WTC11 (cell line): ENCODE data around the gene CLEC2L. TPM values are rescaled to one million over a fixed set of nuclear protein-coding genes. Genes with fewer than 3 reads are reported as not detected.

ENCODE experiments used
- ATAC-seq: fragments of 200-7000 bp; cut with Tn5 transposase; 2 replicates; pipeline ENCODE4 v1.10.0; 2021; ENCODE audit warnings: mild to moderate bottlenecking, moderate library complexity
- CTCF ChIA-PET: fragments of 300-600 bp; sonication (Branson Sonifier 250); formaldehyde crosslinking; loops from one replicate; lab custom pipeline; 2021; ENCODE audit warnings: antibody characterized with exemption; lab: Charles Lee
- POLR2A ChIA-PET: fragments of 350-600 bp; sonication (Branson Sonifier 250); formaldehyde crosslinking; loops from one replicate; lab custom pipeline; 2021; ENCODE audit warnings: antibody characterized with exemption; lab: Charles Lee
- DNase-seq: peaks from one replicate; pipeline ENCODE4 v3.0.0; 2021; ENCODE audit warnings: low spot score
- H3K27ac Mint-ChIP-seq: 2 replicates; pipeline ENCODE4 v1.8.0; 2021; ENCODE audit warnings: mixed read lengths
- H3K27me3 Mint-ChIP-seq: 2 replicates; pipeline ENCODE4 v1.8.0; 2021; ENCODE audit warnings: low read depth, mild to moderate bottlenecking, moderate library complexity, mixed read lengths
- H3K36me3 Mint-ChIP-seq: 2 replicates; pipeline ENCODE4 v1.8.0; 2021; ENCODE audit warnings: mixed read lengths
- H3K4me1 Mint-ChIP-seq: 2 replicates; pipeline ENCODE4 v1.8.0; 2022; ENCODE audit warnings: mixed read lengths
- H3K4me3 Mint-ChIP-seq: 2 replicates; pipeline ENCODE4 v1.8.0; 2021; ENCODE audit warnings: mild to moderate bottlenecking, moderate library complexity, mixed read lengths
- H3K9me3 Mint-ChIP-seq: 2 replicates; pipeline ENCODE4 v1.8.0; 2021; ENCODE audit warnings: mixed read lengths
- AR ChIP-seq: fragments of 250-450 bp; sonication (Bioruptor Pico); IDR thresholded peaks from 2 replicates; pipeline ENCODE4 v1.9.0; 2021; ENCODE audit warnings: mild to moderate bottlenecking
- ESRRA ChIP-seq: sonication (generic); formaldehyde crosslinking; IDR thresholded peaks from 2 replicates; pipeline ENCODE4 v1.8.1; 2022; ENCODE audit warnings: mild to moderate bottlenecking, missing genetic modification reagents, borderline replicate concordance
- ETV6 ChIP-seq: sonication (generic); formaldehyde crosslinking; IDR thresholded peaks from 2 replicates; pipeline ENCODE4 v1.8.1; 2022; ENCODE audit warnings: mild to moderate bottlenecking, missing genetic modification reagents
- GTF2I ChIP-seq: fragments of 250-450 bp; sonication (Bioruptor Pico); conservative IDR thresholded peaks from 2 replicates; pipeline ENCODE4 v1.4.0; 2021; ENCODE audit warnings: mild to moderate bottlenecking
- MXD4 ChIP-seq: fragments of 250-450 bp; sonication (Bioruptor Pico); IDR thresholded peaks from 2 replicates; pipeline ENCODE4 v1.8.0; 2021; ENCODE audit warnings: mild to moderate bottlenecking, moderate library complexity, borderline replicate concordance
- NFYB ChIP-seq: sonication (generic); formaldehyde crosslinking; conservative IDR thresholded peaks from 2 replicates; pipeline ENCODE4 v1.8.0; 2022; ENCODE audit warnings: low read depth, missing genetic modification reagents
- PRRX2 ChIP-seq: fragments of 250-450 bp; sonication (Bioruptor Pico); IDR thresholded peaks from 2 replicates; pipeline ENCODE4 v1.8.0; 2021; ENCODE audit warnings: mild to moderate bottlenecking
- RELA ChIP-seq: sonication (generic); formaldehyde crosslinking; IDR thresholded peaks from 2 replicates; pipeline ENCODE4 v1.8.1; 2022; ENCODE audit warnings: missing genetic modification reagents, mild to moderate bottlenecking, borderline replicate concordance
- STAT6 ChIP-seq: sonication (generic); formaldehyde crosslinking; conservative IDR thresholded peaks from 2 replicates; pipeline ENCODE4 v1.8.1; 2023; ENCODE audit warnings: mild to moderate bottlenecking, low read depth, missing genetic modification reagents, moderate library complexity
- ZNF263 ChIP-seq: sonication (generic); formaldehyde crosslinking; IDR thresholded peaks from 2 replicates; pipeline ENCODE4 v1.8.1; 2022; ENCODE audit warnings: low read depth, mild to moderate bottlenecking, moderate library complexity, missing genetic modification reagents
- ZNF281 ChIP-seq: sonication (generic); formaldehyde crosslinking; IDR thresholded peaks from 2 replicates; pipeline ENCODE4 v1.8.0; 2023; ENCODE audit warnings: mild to moderate bottlenecking, missing genetic modification reagents
- ZNF416 ChIP-seq: fragments of 250-450 bp; sonication (Bioruptor Pico); IDR thresholded peaks from 2 replicates; pipeline ENCODE4 v1.9.0; 2021; ENCODE audit warnings: mild to moderate bottlenecking, inconsistent platforms
- ZNF512 ChIP-seq: sonication (generic); formaldehyde crosslinking; IDR thresholded peaks from 2 replicates; pipeline ENCODE4 v1.8.1; 2022; ENCODE audit warnings: missing genetic modification reagents, borderline replicate concordance
- ZNF532 ChIP-seq: fragments of 250-450 bp; sonication (Bioruptor Pico); IDR thresholded peaks from 2 replicates; pipeline ENCODE4 v1.9.0; 2021; ENCODE audit warnings: mild to moderate bottlenecking, borderline replicate concordance
- total RNA-seq: library from RNA; stranded (reverse); gene quantifications from 3 replicates; pipeline ENCODE4 v1.2.3, GENCODE V29; 2021
- TF ChIP-seq, protein P1 (sequence below): sonication (generic); formaldehyde crosslinking; IDR thresholded peaks from 2 replicates; pipeline ENCODE4 v1.8.0; 2022; ENCODE audit warnings: mild to moderate bottlenecking, missing genetic modification reagents
- TF ChIP-seq, protein P2 (sequence below): sonication (generic); formaldehyde crosslinking; IDR thresholded peaks from 2 replicates; pipeline ENCODE4 v1.8.1; 2022; ENCODE audit warnings: mild to moderate bottlenecking, missing genetic modification reagents, moderate library complexity, borderline replicate concordance
- TF ChIP-seq, protein P3 (sequence below): sonication (generic); formaldehyde crosslinking; IDR thresholded peaks from 2 replicates; pipeline ENCODE4 v1.8.1; 2022; ENCODE audit warnings: low read depth, missing genetic modification reagents, borderline replicate concordance

CLEC2L gene
- total RNA-seq, 1 experiment from 2014 or later: 0.13 TPM

DNA sequence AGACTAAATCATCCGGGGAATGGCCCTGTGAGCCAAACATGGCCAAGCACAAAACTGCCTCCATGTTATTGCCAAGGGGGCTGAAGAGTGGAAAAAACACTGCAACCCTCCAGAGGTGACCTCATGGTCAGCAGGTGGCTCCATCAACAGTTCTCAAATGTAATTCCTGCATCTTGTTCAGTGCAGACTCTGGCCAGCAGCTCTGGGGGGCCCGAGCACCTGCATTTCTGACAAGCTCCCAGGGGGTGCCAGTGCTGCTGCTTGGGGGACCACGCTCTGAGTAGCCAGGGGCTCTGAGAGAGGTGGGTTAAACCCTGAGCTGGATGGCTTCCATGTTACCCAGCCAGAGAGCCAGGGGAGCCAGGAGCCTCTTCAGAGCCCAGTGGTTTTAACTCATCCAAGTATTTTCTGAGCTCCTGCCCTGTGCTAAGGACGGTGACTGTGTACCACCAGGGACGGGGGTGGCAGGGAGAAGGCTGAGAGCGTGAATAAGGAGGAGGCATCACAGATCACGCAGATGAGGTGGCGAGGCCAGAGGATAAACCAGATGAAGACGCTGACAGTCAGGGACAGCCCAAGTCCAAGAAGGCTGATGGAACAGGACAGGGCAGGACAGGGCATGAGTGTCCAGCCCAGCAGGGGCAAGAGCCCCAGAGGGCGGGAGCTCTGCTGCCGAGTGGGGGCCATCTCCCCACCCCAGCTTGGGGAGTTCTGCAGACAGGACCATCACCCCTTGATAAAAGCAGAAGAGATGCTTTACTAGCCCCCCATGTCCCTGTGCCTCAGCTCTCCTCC lies 52.9 kb downstream of the CLEC2L start:
- no peaks in the 10 kb centered on the region for H3K4me1 Mint-ChIP-seq
- DNase-seq (no peak), ATAC-seq (no peak)
- POLR2A ChIA-PET: interaction anchor here (0.6 kb wide), 1 partner anchor 57 kb away, joined by 3 read pairs; no protein-coding TSS in a partner anchor
- no peaks in the 10 kb centered on the region for H3K9me3 Mint-ChIP-seq
- no peaks in the 10 kb centered on the region for H3K36me3 Mint-ChIP-seq
- H3K27ac Mint-ChIP-seq: no peak overlapping the region
- no peaks in the 10 kb centered on the region for H3K27me3 Mint-ChIP-seq
- H3K4me3 Mint-ChIP-seq: no peak overlapping the region
- CTCF ChIA-PET: interaction anchor here (0.7 to 1.4 kb wide), 4 partner anchors 18 to 201 kb away, joined by 3 to 4 read pairs (median 3); partner anchors contain the start of gene HIPK2
- TF ChIP-seq ZNF281 (CRISPR knock-in tag) (no peak), ZNF416 (CRISPR knock-in tag) (no peak), NFYB (no peak), PRRX2 (no peak), STAT6 (CRISPR knock-in tag) (no peak), GTF2I (CRISPR knock-in tag) (no peak), MXD4 (no peak), ETV6 (CRISPR knock-in tag) (no peak), ESRRA (no peak), ZNF263 (CRISPR knock-in tag) (no peak), AR (CRISPR knock-in tag) (no peak), ZNF512 (CRISPR knock-in tag) (no peak), ZNF532 (CRISPR knock-in tag) (no peak), RELA (CRISPR knock-in tag) (no peak)
- TF ChIP-seq, protein P1, sequence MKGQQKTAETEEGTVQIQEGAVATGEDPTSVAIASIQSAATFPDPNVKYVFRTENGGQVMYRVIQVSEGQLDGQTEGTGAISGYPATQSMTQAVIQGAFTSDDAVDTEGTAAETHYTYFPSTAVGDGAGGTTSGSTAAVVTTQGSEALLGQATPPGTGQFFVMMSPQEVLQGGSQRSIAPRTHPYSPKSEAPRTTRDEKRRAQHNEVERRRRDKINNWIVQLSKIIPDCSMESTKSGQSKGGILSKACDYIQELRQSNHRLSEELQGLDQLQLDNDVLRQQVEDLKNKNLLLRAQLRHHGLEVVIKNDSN (CRISPR knock-in tag): no peak
- TF ChIP-seq, protein P2, sequence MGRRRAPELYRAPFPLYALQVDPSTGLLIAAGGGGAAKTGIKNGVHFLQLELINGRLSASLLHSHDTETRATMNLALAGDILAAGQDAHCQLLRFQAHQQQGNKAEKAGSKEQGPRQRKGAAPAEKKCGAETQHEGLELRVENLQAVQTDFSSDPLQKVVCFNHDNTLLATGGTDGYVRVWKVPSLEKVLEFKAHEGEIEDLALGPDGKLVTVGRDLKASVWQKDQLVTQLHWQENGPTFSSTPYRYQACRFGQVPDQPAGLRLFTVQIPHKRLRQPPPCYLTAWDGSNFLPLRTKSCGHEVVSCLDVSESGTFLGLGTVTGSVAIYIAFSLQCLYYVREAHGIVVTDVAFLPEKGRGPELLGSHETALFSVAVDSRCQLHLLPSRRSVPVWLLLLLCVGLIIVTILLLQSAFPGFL: no peak
- TF ChIP-seq, protein P3, sequence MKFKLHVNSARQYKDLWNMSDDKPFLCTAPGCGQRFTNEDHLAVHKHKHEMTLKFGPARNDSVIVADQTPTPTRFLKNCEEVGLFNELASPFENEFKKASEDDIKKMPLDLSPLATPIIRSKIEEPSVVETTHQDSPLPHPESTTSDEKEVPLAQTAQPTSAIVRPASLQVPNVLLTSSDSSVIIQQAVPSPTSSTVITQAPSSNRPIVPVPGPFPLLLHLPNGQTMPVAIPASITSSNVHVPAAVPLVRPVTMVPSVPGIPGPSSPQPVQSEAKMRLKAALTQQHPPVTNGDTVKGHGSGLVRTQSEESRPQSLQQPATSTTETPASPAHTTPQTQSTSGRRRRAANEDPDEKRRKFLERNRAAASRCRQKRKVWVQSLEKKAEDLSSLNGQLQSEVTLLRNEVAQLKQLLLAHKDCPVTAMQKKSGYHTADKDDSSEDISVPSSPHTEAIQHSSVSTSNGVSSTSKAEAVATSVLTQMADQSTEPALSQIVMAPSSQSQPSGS (CRISPR knock-in tag): no peak
